ENCODE data around the gene LRP3. TPM values are rescaled to one million over a fixed set of nuclear protein-coding genes. Genes with fewer than 3 reads are reported as not detected.

Gene LRP3
- total and polyA plus RNA-seq, 8 donors: 18.1 to 33.5 (median 25.2) TPM

GRCh38 chr19:33205110-33205509 is 11.0 kb downstream of the LRP3 start:
- Histone ChIP-seq H3K27me3 (no peaks in the 10 kb centered on the region), H3K4me1 (peaks cover 0 to 5% of the 10 kb centered on the region in 2 donors), H3K9me3 (no peaks in the 10 kb centered on the region), H3K36me3 (peaks cover 0 to 53% of the 10 kb centered on the region in 2 donors), H3K4me3 (no peak overlapping the region), H3K27ac (no peak overlapping the region)
- no peak for ATAC-seq
- TF ChIP-seq CTCF (IDR thresholded peaks at IDR 0.05): no peak
- intact Hi-C loops (cut with DNase I): no loop called here
- no peak for DNase-seq

GRCh38 chr19:33205531-33206260 is 11.6 kb downstream of the LRP3 start:
- TF ChIP-seq CTCF (IDR thresholded peaks at IDR 0.05): no peak
- DNase-seq (peak in 1 of 4 donors; percentile 76), ATAC-seq (no peak)
- Histone ChIP-seq H3K27ac (no peak overlapping the region), H3K4me3 (no peak overlapping the region), H3K9me3 (no peaks in the 10 kb centered on the region), H3K36me3 (peaks cover 0 to 53% of the 10 kb centered on the region in 2 donors), H3K4me1 (no peaks in the 10 kb centered on the region), H3K27me3 (no peaks in the 10 kb centered on the region)
- intact Hi-C loops (cut with DNase I): no loop called here

GRCh38 chr19:33206261-33207039 is 12.3 kb downstream of the LRP3 start:
- Histone ChIP-seq H3K4me3 (no peak overlapping the region), H3K36me3 (peaks cover 0 to 53% of the 10 kb centered on the region in 2 donors), H3K27me3 (no peaks in the 10 kb centered on the region), H3K9me3 (no peaks in the 10 kb centered on the region), H3K27ac (no peak overlapping the region), H3K4me1 (no peaks in the 10 kb centered on the region)
- intact Hi-C loops (cut with DNase I): no loop called here
- ATAC-seq: no peak
- DNase-seq: peak in 1 of 4 donors; percentile 58
- no peak for TF ChIP-seq CTCF (IDR thresholded peaks at IDR 0.05)

GRCh38 chr19:33207040-33207620 is 13.0 kb downstream of the LRP3 start:
- ATAC-seq: no peak
- intact Hi-C loops (cut with DNase I): no loop called here

More at GRCh38 chr19:33207040-33207620, 13.0 kb downstream of the LRP3 start:
- Histone ChIP-seq H3K4me3 (no peak overlapping the region), H3K9me3 (no peaks in the 10 kb centered on the region), H3K4me1 (no peaks in the 10 kb centered on the region), H3K27me3 (no peaks in the 10 kb centered on the region), H3K36me3 (peaks cover 0 to 51% of the 10 kb centered on the region in 2 donors), H3K27ac (no peak overlapping the region)
- DNase-seq: peak in 1 of 4 donors; percentile 64
- no peak for TF ChIP-seq CTCF (IDR thresholded peaks at IDR 0.05)

Measured in left lung (tissue), 10 donors.